Raji (cell line): ENCODE measurements around the gene MBP.

ENCODE experiments used
- POLR2A ChIP-seq: IDR thresholded peaks from 2 replicates; pipeline ENCODE4 v1.6.1; 2011; ENCODE audit warnings: low read depth, low read length, control low read depth; ENCODE audit not compliant: insufficient read depth

MBP gene

DNA sequence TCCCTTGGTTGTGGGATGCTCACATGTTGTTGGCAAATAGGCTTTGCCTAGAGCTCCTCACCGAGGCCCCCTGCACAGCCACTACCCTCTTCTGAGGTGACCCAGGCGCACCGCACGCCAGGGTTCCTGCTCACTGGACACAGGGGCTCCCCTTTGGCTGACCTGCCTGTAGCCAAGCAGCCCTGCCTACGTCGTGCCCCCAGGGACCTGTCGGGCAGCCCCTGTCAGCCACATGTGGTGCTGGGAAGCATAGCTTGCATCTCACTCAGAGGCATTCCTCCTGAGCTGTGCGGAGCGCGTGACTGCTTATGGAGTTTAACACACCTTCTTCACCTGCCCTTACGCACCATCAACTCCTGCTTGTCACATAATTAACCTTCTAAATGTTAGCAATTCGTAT lies 194.0 kb downstream of the MBP start:
- no peak for TF ChIP-seq POLR2A

DNA sequence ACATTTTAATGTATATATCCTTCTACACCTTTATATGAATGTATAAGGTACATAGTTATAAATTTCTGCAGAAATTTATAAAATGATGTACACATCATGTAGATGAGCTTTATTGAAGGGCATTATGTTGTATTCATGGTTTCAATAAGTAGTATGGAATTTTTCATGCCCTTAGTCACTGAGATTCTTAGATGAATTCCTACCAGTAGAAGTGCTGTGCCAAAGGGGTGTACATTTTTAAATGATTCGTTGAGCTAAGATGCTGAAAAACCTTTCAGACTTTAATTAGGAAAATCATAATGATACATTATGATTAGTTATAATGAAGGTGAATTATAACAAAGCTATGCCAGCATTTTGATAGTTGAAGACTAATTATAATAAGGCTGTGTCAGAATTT lies 195.0 kb downstream of the MBP start:
- TF ChIP-seq POLR2A: no peak

DNA sequence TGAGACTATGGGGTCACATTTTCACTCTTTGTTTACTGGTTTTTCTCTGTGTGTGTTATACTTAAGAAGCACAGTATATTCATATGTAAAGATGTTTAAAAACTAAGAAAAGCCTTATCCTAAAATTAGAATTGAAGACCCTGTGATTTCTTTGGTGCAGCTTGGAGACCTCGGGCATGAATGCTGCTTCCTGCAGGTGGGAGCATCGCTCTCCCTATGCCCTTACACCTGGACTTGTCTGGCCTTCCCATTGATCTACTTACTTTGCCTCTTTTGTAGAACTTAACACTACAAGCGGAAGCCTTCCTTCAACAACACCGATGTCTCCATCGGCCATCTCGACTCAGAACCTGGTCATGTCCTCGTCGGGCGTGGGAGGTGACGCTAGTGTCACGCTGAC lies 195.7 kb downstream of the MBP start:
- TF ChIP-seq POLR2A: no peak

DNA sequence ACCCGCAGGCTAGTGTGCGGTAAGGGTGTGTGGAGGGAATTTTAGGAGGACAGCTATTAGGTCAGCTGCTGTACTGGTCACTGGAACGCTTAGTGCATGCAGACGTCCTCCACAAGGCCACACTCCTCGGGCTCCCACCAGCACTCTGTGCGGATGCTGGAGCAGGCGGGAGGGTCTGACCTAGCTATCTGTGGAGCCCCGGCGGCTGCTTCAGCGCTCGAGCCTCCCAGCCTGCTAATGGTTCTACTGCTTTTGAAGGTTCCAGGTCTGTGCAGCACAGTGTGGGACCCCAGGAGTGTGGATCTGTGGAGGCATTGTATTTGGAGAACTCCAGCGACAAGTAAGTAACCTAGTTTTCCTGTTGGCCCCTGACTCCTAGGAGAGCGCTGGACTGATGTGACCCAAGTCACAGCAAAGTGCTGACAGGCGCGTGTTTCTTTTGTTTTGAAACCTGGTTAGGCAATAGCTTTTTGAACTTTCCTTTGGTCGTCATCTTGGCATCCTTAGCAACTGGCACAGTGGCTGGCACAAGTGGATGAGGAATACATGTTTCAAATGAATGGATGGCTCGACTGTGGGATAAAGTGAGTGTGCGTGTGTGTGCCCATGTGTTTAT lies 196.8 kb downstream of the MBP start:
- TF ChIP-seq POLR2A: no peak

DNA sequence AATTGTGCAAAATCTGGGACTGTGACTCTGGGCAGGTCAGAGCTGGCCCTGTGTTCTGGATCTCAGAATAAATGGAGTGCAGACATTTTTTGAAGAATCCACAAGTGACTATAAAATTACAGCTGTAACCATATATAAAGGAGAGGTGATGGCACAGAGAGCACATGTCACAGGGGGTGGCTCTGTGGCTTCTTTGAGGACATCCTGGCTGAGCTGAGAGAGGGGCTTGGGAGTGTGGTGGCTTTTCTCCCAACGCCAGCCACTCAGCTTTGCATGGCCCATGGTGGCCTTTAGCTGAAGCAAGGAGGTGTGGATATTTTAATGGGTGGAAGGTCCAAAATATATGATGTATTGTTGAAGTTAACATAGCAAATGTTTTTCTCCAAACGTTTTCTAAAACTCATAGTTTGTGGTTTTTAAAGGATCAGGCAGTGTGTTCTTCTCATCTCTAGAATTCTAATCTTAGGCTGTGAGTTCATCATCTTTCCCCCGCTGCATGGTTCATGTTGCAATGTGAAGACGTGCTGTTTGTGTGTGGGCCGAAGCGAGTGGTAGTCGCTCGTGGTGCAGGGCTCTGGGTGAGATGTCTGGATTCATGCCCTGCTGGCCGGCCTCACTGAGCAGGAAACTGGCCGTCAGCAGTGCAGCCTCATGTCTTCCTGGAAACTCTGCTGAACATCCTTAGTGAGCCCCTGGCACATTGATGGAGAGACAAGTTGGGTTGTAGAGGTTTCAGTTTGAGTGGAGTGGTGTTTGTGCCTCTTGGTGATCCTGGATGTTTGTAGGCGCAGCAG lies 200.4 kb downstream of the MBP start:
- no peak for TF ChIP-seq POLR2A

DNA sequence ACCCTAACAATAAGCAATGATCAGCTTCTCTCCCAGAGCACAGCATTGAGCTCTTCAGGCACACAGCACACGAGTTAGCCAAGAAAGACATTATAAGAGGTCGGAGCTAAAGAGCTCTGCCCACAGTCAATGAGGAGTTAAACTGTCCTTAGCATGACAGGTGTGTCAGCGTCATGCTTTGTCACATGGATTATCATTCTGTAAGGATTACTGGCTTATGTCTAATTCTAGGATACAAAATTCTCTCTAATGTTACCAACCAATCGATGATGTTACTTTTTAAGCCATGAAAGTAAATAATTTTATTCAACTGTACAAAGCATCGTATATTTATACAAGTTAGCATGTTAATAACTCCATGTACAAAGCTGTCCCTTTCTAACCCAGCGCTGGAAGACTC lies 201.4 kb downstream of the MBP start:
- no peak for TF ChIP-seq POLR2A
